Stimulated activated CD4-positive, alpha-beta T cell treated with anti-CD3 and anti-CD28 coated beads, Interleukin-1b, Interleukin-23, amount 100 ng/mL, for 1 hour (primary cell): ENCODE results near the gene FAM167B.

Source experiments
- DNase-seq, 2 donors: peaks; one replicate each; pipeline ENCODE4 v3.0.0-alpha.2; 2020; ENCODE audit warnings: low read depth in 2 of 2

The FAM167B gene

GRCh38 chr1:32223683-32224082 is 23.3 kb upstream of the FAM167B start:
- DNase-seq, result no peak

GRCh38 chr1:32224285-32224684 is 22.7 kb upstream of the FAM167B start:
- no peak for DNase-seq

GRCh38 chr1:32228771-32229170 is 18.3 kb upstream of the FAM167B start:
- DNase-seq, result no peak

GRCh38 chr1:32231843-32232432 is 15.1 kb upstream of the FAM167B start:
- DNase-seq, result no peak

- DNase-seq, result no peak
Observed at GRCh38 chr1:32232558-32233304, 14.3 kb upstream of the FAM167B start.

- DNase-seq, result no peak
Observed at GRCh38 chr1:32234792-32235191, 12.2 kb upstream of the FAM167B start.

GRCh38 chr1:32239337-32239736 is 7.7 kb upstream of the FAM167B start:
- DNase-seq, result no peak

- DNase-seq, result no peak
Observed at GRCh38 chr1:32239790-32240139, 7.3 kb upstream of the FAM167B start.

GRCh38 chr1:32240140-32240951 is 6.7 kb upstream of the FAM167B start:
- no peak for DNase-seq

- no peak for DNase-seq
Observed at GRCh38 chr1:32241001-32241763, 5.8 kb upstream of the FAM167B start.

GRCh38 chr1:32242341-32242851 is 4.6 kb upstream of the FAM167B start:
- DNase-seq, result no peak

GRCh38 chr1:32247452-32247851 is 430 bp downstream of the FAM167B start:
- DNase-seq, result no peak

- peak; percentile 47 to 63 for DNase-seq
Observed at GRCh38 chr1:32247983-32248889, 1.2 kb downstream of the FAM167B start.

- DNase-seq, result peak in 1 of 2 donors; percentile 65
Observed at GRCh38 chr1:32249831-32250525, 3.0 kb downstream of the FAM167B start.

GRCh38 chr1:32250893-32251716 is 4.1 kb downstream of the FAM167B start, which contains the start of gene LCK:
LCK (plus strand) TSS chr1:32251265; CDS start chr1:32274330, 23,065 bp downstream.
- no peak for DNase-seq

- DNase-seq, result no peak
Observed at GRCh38 chr1:32255072-32256071, 8.3 kb downstream of the FAM167B start.

GRCh38 chr1:32256473-32257226 is 9.6 kb downstream of the FAM167B start:
- no peak for DNase-seq
